H1 (cell line): Measurements from ENCODE around the gene SUPT20H.

ENCODE experiments used
- CTCF ChIP-seq, 3 experiments: IDR thresholded peaks; 1 replicate in 2 of 3; 2 replicates in 1 of 3; pipeline versions ENCODE4 v1.5.1 to v1.6.1; 2011; ENCODE audit warnings: low read length in 3 of 3, mild to moderate bottlenecking in 3 of 3, inconsistent platforms in 2 of 3, low read depth in 1 of 3, moderate library complexity in 1 of 3; ENCODE audit not compliant: insufficient read depth in 1 of 3; ENCODE audit errors: control extremely low read depth in 1 of 3
- RAD21 ChIP-seq, 2 experiments: IDR thresholded peaks in 1 of 2; conservative IDR thresholded peaks in 1 of 2; 2 replicates each; pipeline ENCODE4 v1.6.1; 2011; ENCODE audit warnings: low read depth in 2 of 2, low read length in 2 of 2, improper control_type of control experiment in 1 of 2, inconsistent platforms in 1 of 2, mild to moderate bottlenecking in 1 of 2, moderate library complexity in 1 of 2

- TF ChIP-seq RAD21 (IDR thresholded peaks at IDR 0.05 in 1 of 2, conservative IDR thresholded peaks at IDR 0.05 in 1 of 2; ENCODE audit: low read depth in 2 of 2, low read length in 2 of 2) (no peak), CTCF (IDR thresholded peaks at IDR 0.05; ENCODE audit: control extremely low read depth in 1 of 3, insufficient read depth in 1 of 3, low read depth in 1 of 3, low read length in 3 of 3) (no peak)
These were observed 15.7 kb upstream of the SUPT20H start for GRCh38 chr13:37075164-37075563.
